Pancreas (tissue), 10 donors: Measurements from ENCODE around the gene INO80. TPM values are rescaled to one million over a fixed set of nuclear protein-coding genes. Genes with fewer than 3 reads are reported as not detected.
A peak's percentile ranks its signal among the peaks of the same experiment; 100 is the strongest.

ENCODE experiments used
- ATAC-seq, 4 donors: fragments of 200-7000 bp; cut with Tn5 transposase; one replicate each; pipeline versions ENCODE4 v1.8.0 to v1.9.1; 2020; ENCODE audit warnings: mild to moderate bottlenecking in 4 of 4, moderate library complexity in 4 of 4
- DNase-seq, 6 donors: peaks; one replicate each; pipeline ENCODE4 v3.0.0-alpha.2; 2020
- FAIRE-seq: peaks from 2 replicates; lab custom pipeline; 2012; peaks lifted over from hg19 to GRCh38; lab: Jason Lieb, UNC
- H3K27ac ChIP-seq, 4 donors: fragments of 200-600 bp; sonication (generic); 1 replicate in 3 of 4; 2 replicates in 1 of 4; pipeline versions ENCODE4 v1.5.0 to v1.8.0; 2020
- H3K27me3 ChIP-seq, 4 donors: fragments of 200-600 bp; one replicate each; pipeline ENCODE4 v1.8.0; 2021
- H3K36me3 ChIP-seq, 3 donors: fragments of 200-600 bp; sonication (generic) in 1 of 3; one replicate each; pipeline versions ENCODE4 v1.5.0 to v1.8.0; 2020 to 2021
- H3K4me1 ChIP-seq, 3 donors: fragments of 200-600 bp; one replicate each; pipeline ENCODE4 v1.8.0; 2021
- H3K4me3 ChIP-seq, 4 donors: fragments of 200-600 bp; sonication (generic) in 2 of 4; one replicate each; pipeline versions ENCODE4 v1.5.0 to v1.8.0; 2020 to 2021
- H3K9me3 ChIP-seq, 4 donors: fragments of 200-600 bp; one replicate each; pipeline ENCODE4 v1.8.0; 2021
- WGBS, 2 donors: extraction: QIAGEN DNeasy Blood & Tissue Kit; methylation state at CpG; one replicate each; pipeline ENCODE4 v1.1.7; 2013; 5-methylcytosine and 5-hydroxymethylcytosine counted together
- intact Hi-C, 3 donors: fragments of 100-400 bp; cut with DNase I; formaldehyde crosslinking; loops; one replicate each; pipeline versions ENCODE4 v1.11.1 to v1.14.2; 2022
- polyA plus RNA-seq, 2 donors: library from polyadenylated mRNA; stranded (reverse); fragments of 200-250 nt; gene quantifications; one replicate each; pipeline ENCODE4 v1.2.3, GENCODE V29; 2013
- total RNA-seq, 6 donors: library from RNA; stranded (reverse); fragmentation: NEBNext Ultra II Directional in 4 of 6; extraction: Animal tissue kit (Norgen Biotek cat#: 25700) in 4 of 6; gene quantifications; one replicate each; pipeline versions ENCODE4 v1.2.1 to v1.2.4, GENCODE V29; 2021 to 2023
- TF ChIP-seq, protein P1 (sequence below), 4 donors: fragments of 200-600 bp; sonication (generic) in 3 of 4; IDR thresholded peaks; one replicate each; pipeline versions ENCODE4 v1.5.0 to v1.8.0; 2021; ENCODE audit warnings: antibody characterized with exemption in 4 of 4
- donor health status: healthy with polysubstance abuse.
- donor health status: DM: no; HTN: no; CAD: no; lungs with moderate emphysema.
- donor health status: DM: no; HTN: no; CAD: no.
- donor health status: control.
- donor health status: control.
- donor health status: Bipolar disorder and iron deficiency.
- donor health status: DM: yes; HTN: yes; CAD: no.
- donor health status: DM: no; HTN: no; CAD: no.
- donor health status: DM: no; HTN: no; CAD: no.
- donor health status: DM: yes; HTN: yes; CAD: no.

The INO80 gene
- total and polyA plus RNA-seq, 8 donors: 4.7 to 11.7 (median 7.5) TPM

DNA sequence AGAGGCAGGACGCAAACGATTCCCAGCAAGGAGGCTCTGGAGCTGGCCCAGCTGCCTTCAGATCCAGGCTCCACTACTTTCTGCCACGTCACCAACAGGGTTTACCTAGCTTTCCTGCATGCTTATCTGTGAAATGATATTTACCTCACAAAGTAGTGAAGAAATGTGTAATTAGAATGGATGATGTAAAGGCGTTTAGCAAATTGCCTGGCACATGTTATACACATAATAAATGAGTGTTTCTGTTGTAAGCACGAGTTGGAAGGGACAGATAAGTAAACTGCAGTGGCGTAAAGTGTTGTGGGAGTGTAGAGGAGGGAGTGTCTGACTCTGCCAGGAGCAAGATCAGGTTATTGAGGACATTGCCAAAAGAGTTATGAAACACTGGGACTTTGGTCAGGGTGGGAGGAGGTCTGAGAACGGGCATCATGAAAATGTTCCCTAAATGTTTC lies 166.3 kb downstream of the INO80 start:
- ATAC-seq (peak; percentile 26 to 54 (median 38)), DNase-seq (peak in 4 of 6 donors; percentile 49 to 75 (median 66)), FAIRE-seq (no peak)
- H3K4me1 ChIP-seq: peaks cover 14 to 21% (median 18%) of the 10 kb centered on the region in 3 donors
- no peaks in the 10 kb centered on the region for H3K27me3 ChIP-seq
- peak overlapping the region; percentile 25 to 64 (median 46) for H3K27ac ChIP-seq
- TF ChIP-seq, protein P1, sequence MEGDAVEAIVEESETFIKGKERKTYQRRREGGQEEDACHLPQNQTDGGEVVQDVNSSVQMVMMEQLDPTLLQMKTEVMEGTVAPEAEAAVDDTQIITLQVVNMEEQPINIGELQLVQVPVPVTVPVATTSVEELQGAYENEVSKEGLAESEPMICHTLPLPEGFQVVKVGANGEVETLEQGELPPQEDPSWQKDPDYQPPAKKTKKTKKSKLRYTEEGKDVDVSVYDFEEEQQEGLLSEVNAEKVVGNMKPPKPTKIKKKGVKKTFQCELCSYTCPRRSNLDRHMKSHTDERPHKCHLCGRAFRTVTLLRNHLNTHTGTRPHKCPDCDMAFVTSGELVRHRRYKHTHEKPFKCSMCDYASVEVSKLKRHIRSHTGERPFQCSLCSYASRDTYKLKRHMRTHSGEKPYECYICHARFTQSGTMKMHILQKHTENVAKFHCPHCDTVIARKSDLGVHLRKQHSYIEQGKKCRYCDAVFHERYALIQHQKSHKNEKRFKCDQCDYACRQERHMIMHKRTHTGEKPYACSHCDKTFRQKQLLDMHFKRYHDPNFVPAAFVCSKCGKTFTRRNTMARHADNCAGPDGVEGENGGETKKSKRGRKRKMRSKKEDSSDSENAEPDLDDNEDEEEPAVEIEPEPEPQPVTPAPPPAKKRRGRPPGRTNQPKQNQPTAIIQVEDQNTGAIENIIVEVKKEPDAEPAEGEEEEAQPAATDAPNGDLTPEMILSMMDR (IDR thresholded peaks at IDR 0.05): no peak
- no peak overlapping the region for H3K4me3 ChIP-seq
- intact Hi-C loops: no loop called here
- no peaks in the 10 kb centered on the region for H3K36me3 ChIP-seq
- 15 to 17% methylated on average over 7 of the region's 7 CpGs for WGBS, 2 donors
- H3K9me3 ChIP-seq: no peaks in the 10 kb centered on the region

DNA sequence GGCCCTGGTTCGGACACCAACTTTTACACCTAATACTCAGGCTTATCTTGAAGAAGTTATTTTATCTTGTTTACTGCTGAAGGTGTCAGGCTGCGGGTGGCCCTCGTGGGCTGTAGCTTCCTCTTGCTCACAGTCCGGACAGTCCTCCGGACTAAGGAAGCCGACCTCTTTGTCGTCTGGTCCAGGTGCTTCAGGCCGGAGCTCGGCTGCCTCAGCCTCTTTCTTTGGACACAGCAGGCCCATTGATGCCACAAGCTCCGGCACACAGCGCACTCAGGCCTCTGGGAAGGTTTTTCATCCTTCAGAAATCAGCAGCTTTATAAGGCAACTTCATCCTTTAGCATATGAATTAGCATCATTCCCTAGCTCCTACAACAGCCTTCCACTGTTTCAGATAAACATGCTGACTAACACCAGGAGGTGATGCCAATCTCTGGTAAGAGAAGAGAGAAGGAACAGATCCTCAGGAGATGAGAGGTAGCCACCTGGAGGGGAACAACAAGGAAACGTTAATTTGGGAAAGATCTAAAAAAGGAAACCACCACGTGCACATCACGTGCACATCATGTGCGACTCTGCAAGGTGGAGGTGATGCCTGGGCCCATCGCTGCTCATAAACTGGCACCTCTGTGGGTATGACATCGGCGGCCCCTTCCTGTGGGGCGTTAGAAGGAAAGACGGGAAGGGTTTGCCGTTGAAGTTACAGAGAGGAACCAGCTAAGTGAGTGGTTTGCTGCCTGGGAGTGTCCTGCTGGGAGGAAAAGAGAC lies 167.2 kb downstream of the INO80 start:
- intact Hi-C loops: no loop called here
- peak in 1 of 6 donors; percentile 42 for DNase-seq
- TF ChIP-seq, protein P1 (IDR thresholded peaks at IDR 0.05): no peak
- no peak for FAIRE-seq
- no peaks in the 10 kb centered on the region for H3K27me3 ChIP-seq
- 83 to 89% methylated on average over 21 of the region's 21 CpGs for WGBS, 2 donors
- no peak for ATAC-seq
- H3K4me1 ChIP-seq: peaks cover 9 to 24% (median 12%) of the 10 kb centered on the region in 3 donors
- no peaks in the 10 kb centered on the region for H3K9me3 ChIP-seq
- no peak overlapping the region for H3K4me3 ChIP-seq
- H3K27ac ChIP-seq: peak overlapping the region in 3 of 4 donors; percentile 25 to 64 (median 61)
- no peaks in the 10 kb centered on the region for H3K36me3 ChIP-seq

DNA sequence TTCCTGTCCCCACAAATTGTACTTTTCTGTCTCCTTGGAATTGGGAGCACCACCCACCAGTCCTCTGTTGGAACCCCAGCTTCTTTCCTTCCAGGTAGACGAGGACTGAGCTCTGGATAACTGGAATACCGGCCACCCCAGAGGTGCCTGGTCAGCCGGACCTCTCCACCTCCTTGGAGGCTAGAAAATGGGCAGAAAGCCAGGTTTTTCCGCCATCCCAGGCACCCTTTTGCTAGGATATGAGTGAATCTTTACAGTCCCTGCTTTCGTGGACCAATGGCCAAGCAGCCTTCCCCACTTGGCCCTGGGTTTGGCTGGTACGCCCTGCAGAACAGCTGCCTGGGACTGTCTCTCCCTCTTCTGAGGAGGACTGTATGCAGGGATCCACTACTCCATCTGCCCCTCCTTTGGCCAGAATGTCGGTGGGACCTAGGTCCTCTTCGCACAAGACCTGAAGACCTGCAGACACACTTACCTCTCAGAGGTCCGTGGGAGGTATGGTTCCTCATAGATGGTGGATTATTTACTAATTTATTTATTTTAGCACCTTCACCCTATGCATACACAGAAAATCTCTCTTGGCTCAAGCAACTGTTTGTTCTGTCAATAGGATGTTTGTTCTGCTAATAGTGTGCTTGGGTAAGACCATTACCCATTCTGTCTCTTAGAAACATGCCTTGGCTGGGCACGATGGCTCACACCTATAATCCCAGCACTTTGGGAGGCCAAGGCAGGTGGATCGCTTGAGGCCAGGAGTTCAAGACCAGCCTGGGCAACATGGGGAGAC lies 171.4 kb downstream of the INO80 start:
- Histone ChIP-seq H3K27me3 (no peaks in the 10 kb centered on the region), H3K4me3 (no peak overlapping the region), H3K4me1 (peaks cover 0 to 15% (median 6%) of the 10 kb centered on the region in 3 donors), H3K9me3 (no peaks in the 10 kb centered on the region), H3K36me3 (no peaks in the 10 kb centered on the region), H3K27ac (no peak overlapping the region)
- intact Hi-C loops: no loop called here
- 44 to 51% methylated on average over 11 of the region's 11 CpGs for WGBS, 2 donors
- ATAC-seq: peak in 1 of 4 donors; percentile 11
- TF ChIP-seq, protein P1 (IDR thresholded peaks at IDR 0.05): no peak
- no peak for DNase-seq
- FAIRE-seq: no peak

DNA sequence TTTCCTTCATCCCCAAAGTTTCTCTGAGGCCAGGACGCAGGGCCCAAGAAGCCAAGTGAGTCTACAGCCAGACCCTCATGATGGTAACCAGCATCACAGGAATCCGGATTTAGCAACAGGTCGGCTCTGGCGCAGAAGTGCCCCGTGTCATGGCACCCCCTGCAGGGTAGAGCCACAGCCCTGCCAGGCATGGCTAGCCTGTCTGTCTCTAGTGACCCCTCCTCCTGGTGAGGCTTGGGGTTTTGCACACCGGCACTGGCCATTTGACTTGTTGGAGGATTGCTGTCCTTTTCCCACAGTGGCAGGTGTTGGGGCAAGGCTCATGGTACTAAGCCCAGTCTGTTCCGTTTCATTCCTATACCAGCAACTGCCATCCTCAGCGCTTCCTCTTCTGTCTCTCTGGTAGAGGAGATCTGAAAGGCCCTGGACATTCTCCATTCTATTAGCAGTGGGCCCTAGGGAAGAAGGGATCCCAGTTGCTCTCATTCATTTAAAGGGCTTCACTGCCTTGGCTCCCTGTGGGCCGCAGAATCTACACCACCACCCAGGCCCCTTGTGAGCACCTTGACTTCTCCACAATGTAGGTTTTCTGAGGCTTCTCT lies 172.2 kb downstream of the INO80 start:
- Histone ChIP-seq H3K36me3 (no peaks in the 10 kb centered on the region), H3K4me3 (no peak overlapping the region), H3K4me1 (peaks cover 0 to 14% (median 0%) of the 10 kb centered on the region in 3 donors), H3K9me3 (no peaks in the 10 kb centered on the region), H3K27ac (no peak overlapping the region), H3K27me3 (no peaks in the 10 kb centered on the region)
- no peak for FAIRE-seq
- peak in 1 of 6 donors; percentile 50 for DNase-seq
- TF ChIP-seq, protein P1 (IDR thresholded peaks at IDR 0.05): no peak
- ATAC-seq: no peak
- intact Hi-C loops: no loop called here
- 90 to 96% methylated on average over 9 of the region's 9 CpGs for WGBS, 2 donors
